ENCODE results near the gene PPM1E. TPM values are rescaled to one million over a fixed set of nuclear protein-coding genes. Genes with fewer than 3 reads are reported as not detected.
"Not testable (repeated sequence)": the region's sequence is repeated elsewhere in the genome, so short reads cannot be mapped to it uniquely, and the experiment has no call there.

PPM1E gene
- total RNA-seq, 1 donor, result under 0.01 TPM

GRCh38 chr17:58778482-58778881 lies 22.8 kb downstream of the PPM1E start:
- DNase-seq (ENCODE audit: low read depth in 2 of 3, low spot score in 2 of 3), result not testable (repeated sequence)

- DNase-seq (ENCODE audit: low read depth in 2 of 3, low spot score in 2 of 3), result no peak
Observed at GRCh38 chr17:58779446-58779845, 23.8 kb downstream of the PPM1E start.

GRCh38 chr17:58783380-58783779 lies 27.7 kb downstream of the PPM1E start:
- no peak for DNase-seq (ENCODE audit: low read depth in 2 of 3, low spot score in 2 of 3)

GRCh38 chr17:58785097-58785496 lies 29.4 kb downstream of the PPM1E start:
- DNase-seq (ENCODE audit: low read depth in 2 of 3, low spot score in 2 of 3), result no peak

GRCh38 chr17:58786586-58787295 lies 31.1 kb downstream of the PPM1E start:
- no peak for DNase-seq (ENCODE audit: low read depth in 2 of 3, low spot score in 2 of 3)

GRCh38 chr17:58788199-58788598 lies 32.5 kb downstream of the PPM1E start:
- DNase-seq (ENCODE audit: low read depth in 2 of 3, low spot score in 2 of 3), result no peak

- DNase-seq (ENCODE audit: low read depth in 2 of 3, low spot score in 2 of 3), result no peak
Observed at GRCh38 chr17:58789160-58789559, 33.5 kb downstream of the PPM1E start.

GRCh38 chr17:58789831-58790230 lies 34.2 kb downstream of the PPM1E start:
- no peak for DNase-seq (ENCODE audit: low read depth in 2 of 3, low spot score in 2 of 3)

GRCh38 chr17:58794508-58794907 lies 38.9 kb downstream of the PPM1E start:
- DNase-seq (ENCODE audit: low read depth in 2 of 3, low spot score in 2 of 3), result not testable (repeated sequence)

- no peak for DNase-seq (ENCODE audit: low read depth in 2 of 3, low spot score in 2 of 3)
Observed at GRCh38 chr17:58802188-58802587, 46.5 kb downstream of the PPM1E start.

- no peak for DNase-seq (ENCODE audit: low read depth in 2 of 3, low spot score in 2 of 3)
Observed at GRCh38 chr17:58806046-58806445, 50.4 kb downstream of the PPM1E start.

- DNase-seq (ENCODE audit: low read depth in 2 of 3, low spot score in 2 of 3), result no peak
Observed at GRCh38 chr17:58808609-58809563, 53.2 kb downstream of the PPM1E start.

GRCh38 chr17:58809564-58809936 lies 53.9 kb downstream of the PPM1E start:
- no peak for DNase-seq (ENCODE audit: low read depth in 2 of 3, low spot score in 2 of 3)

- DNase-seq (ENCODE audit: low read depth in 2 of 3, low spot score in 2 of 3), result no peak
Observed at GRCh38 chr17:58811290-58811689, 55.6 kb downstream of the PPM1E start.

- DNase-seq (ENCODE audit: low read depth in 2 of 3, low spot score in 2 of 3), result no peak
Observed at GRCh38 chr17:58813712-58814111, 58.1 kb downstream of the PPM1E start.

- DNase-seq (ENCODE audit: low read depth in 2 of 3, low spot score in 2 of 3), result no peak
Observed at GRCh38 chr17:58818654-58819053, 63.0 kb downstream of the PPM1E start.

GRCh38 chr17:58822148-58823050 lies 66.7 kb downstream of the PPM1E start:
- no peak for DNase-seq (ENCODE audit: low read depth in 2 of 3, low spot score in 2 of 3)

GRCh38 chr17:58823051-58823525 lies 67.4 kb downstream of the PPM1E start:
- DNase-seq (ENCODE audit: low read depth in 2 of 3, low spot score in 2 of 3), result no peak

GRCh38 chr17:58829172-58829637 lies 73.6 kb downstream of the PPM1E start:
- no peak for DNase-seq (ENCODE audit: low read depth in 2 of 3, low spot score in 2 of 3)

GRCh38 chr17:58831780-58832179 lies 76.1 kb downstream of the PPM1E start:
- DNase-seq (ENCODE audit: low read depth in 2 of 3, low spot score in 2 of 3), result no peak

- DNase-seq (ENCODE audit: low read depth in 2 of 3, low spot score in 2 of 3), result no peak
Observed at GRCh38 chr17:58832514-58832913, 76.9 kb downstream of the PPM1E start.

Data from hematopoietic multipotent progenitor cell (in vitro differentiated cells).